ENCODE results near the gene SPACA9. TPM values are rescaled to one million over a fixed set of nuclear protein-coding genes. Genes with fewer than 3 reads are reported as not detected.

SPACA9 gene
- total RNA-seq, 4 donors from 2014 or later, result 0.26 to 7.0 (median 2.4) TPM

- Histone ChIP-seq H3K36me3 (no peaks in the 10 kb centered on the region), H3K9me3 (no peaks in the 10 kb centered on the region), H3K4me1 (no peaks in the 10 kb centered on the region), H3K27ac (no peak overlapping the region), H3K27me3 (no peaks in the 10 kb centered on the region), H3K4me3 (no peak overlapping the region)
- TF ChIP-seq, protein P1, sequence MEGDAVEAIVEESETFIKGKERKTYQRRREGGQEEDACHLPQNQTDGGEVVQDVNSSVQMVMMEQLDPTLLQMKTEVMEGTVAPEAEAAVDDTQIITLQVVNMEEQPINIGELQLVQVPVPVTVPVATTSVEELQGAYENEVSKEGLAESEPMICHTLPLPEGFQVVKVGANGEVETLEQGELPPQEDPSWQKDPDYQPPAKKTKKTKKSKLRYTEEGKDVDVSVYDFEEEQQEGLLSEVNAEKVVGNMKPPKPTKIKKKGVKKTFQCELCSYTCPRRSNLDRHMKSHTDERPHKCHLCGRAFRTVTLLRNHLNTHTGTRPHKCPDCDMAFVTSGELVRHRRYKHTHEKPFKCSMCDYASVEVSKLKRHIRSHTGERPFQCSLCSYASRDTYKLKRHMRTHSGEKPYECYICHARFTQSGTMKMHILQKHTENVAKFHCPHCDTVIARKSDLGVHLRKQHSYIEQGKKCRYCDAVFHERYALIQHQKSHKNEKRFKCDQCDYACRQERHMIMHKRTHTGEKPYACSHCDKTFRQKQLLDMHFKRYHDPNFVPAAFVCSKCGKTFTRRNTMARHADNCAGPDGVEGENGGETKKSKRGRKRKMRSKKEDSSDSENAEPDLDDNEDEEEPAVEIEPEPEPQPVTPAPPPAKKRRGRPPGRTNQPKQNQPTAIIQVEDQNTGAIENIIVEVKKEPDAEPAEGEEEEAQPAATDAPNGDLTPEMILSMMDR (IDR thresholded peaks at IDR 0.05), result no peak
- TF ChIP-seq POLR2A (IDR thresholded peaks at IDR 0.05), result no peak
- intact Hi-C loops (cut with DNase I; ENCODE audit: low total_unique reads), result no loop called here
- DNase-seq, result no peak
These were observed 32.4 kb upstream of the SPACA9 start for GRCh38 chr9:132846109-132846917.

DNA sequence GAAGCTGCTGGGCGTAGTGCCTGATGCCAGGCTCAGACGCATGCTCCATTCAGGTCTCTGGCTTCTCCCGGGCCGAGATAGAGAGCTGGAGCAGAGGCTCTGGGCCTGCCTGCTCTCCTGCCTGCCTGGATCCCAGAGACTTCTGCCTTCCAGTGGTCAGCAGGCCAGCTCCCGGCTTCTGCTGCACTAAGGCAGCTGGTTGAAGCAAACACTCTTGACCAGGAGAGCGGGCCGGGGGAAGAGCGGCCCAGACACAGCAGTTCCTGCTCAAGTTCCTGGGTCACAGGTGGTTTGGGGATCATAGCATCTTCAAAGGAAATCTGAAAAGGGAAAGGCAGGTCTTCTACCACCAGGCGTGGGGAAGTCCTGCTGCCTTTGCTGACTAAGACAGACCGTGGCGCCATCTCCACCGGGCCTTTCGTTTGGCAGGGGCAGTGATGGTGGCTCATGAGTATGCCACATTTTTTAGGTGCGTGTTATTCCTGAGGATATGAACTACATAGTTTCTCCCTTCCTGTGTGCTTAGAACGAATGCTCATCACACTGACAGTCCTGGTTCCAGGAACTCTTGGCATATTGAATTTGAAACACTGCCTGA, 31.7 kb upstream of the SPACA9 start:
- H3K36me3 ChIP-seq, result no peaks in the 10 kb centered on the region
- no peaks in the 10 kb centered on the region for H3K4me1 ChIP-seq
- TF ChIP-seq, protein P1 (IDR thresholded peaks at IDR 0.05), result no peak
- TF ChIP-seq POLR2A (IDR thresholded peaks at IDR 0.05), result no peak
- no peak overlapping the region for H3K27ac ChIP-seq
- H3K9me3 ChIP-seq, result no peaks in the 10 kb centered on the region
- no peaks in the 10 kb centered on the region for H3K27me3 ChIP-seq
- DNase-seq, result no peak
- intact Hi-C loops (cut with DNase I; ENCODE audit: low total_unique reads), result no loop called here
- no peak overlapping the region for H3K4me3 ChIP-seq

- Histone ChIP-seq H3K9me3 (no peaks in the 10 kb centered on the region), H3K27ac (no peak overlapping the region), H3K4me3 (no peak overlapping the region), H3K27me3 (no peaks in the 10 kb centered on the region), H3K4me1 (no peaks in the 10 kb centered on the region), H3K36me3 (no peaks in the 10 kb centered on the region)
- no peak for DNase-seq
- no peak for TF ChIP-seq POLR2A (IDR thresholded peaks at IDR 0.05)
- TF ChIP-seq, protein P1 (IDR thresholded peaks at IDR 0.05), result no peak
- intact Hi-C loops (cut with DNase I; ENCODE audit: low total_unique reads), result no loop called here
These were observed 29.5 kb upstream of the SPACA9 start for GRCh38 chr9:132849185-132849706.

GRCh38 chr9:132853482-132853881, 25.2 kb upstream of the SPACA9 start:
- H3K9me3 ChIP-seq, result no peaks in the 10 kb centered on the region
- H3K4me3 ChIP-seq, result no peak overlapping the region
- no peaks in the 10 kb centered on the region for H3K4me1 ChIP-seq
- DNase-seq, result no peak
- H3K36me3 ChIP-seq, result no peaks in the 10 kb centered on the region
- intact Hi-C loops (cut with DNase I; ENCODE audit: low total_unique reads), result no loop called here
- no peaks in the 10 kb centered on the region for H3K27me3 ChIP-seq
- H3K27ac ChIP-seq, result no peak overlapping the region
- TF ChIP-seq, protein P1 (IDR thresholded peaks at IDR 0.05), result no peak
- TF ChIP-seq POLR2A (IDR thresholded peaks at IDR 0.05), result no peak

- TF ChIP-seq POLR2A (IDR thresholded peaks at IDR 0.05), result no peak
- TF ChIP-seq, protein P1 (IDR thresholded peaks at IDR 0.05), result no peak
- H3K4me1 ChIP-seq, result no peaks in the 10 kb centered on the region
- intact Hi-C loops (cut with DNase I; ENCODE audit: low total_unique reads), result no loop called here
- H3K27ac ChIP-seq, result no peak overlapping the region
- DNase-seq, result no peak
- no peak overlapping the region for H3K4me3 ChIP-seq
- H3K36me3 ChIP-seq, result no peaks in the 10 kb centered on the region
- H3K9me3 ChIP-seq, result no peaks in the 10 kb centered on the region
- H3K27me3 ChIP-seq, result no peaks in the 10 kb centered on the region
These were observed 23.9 kb upstream of the SPACA9 start for GRCh38 chr9:132854832-132855231.

Measured in uterus (tissue), 4 donors.